H7 (cell line): ENCODE results near the gene RPL7L1. TPM values are rescaled to one million over a fixed set of nuclear protein-coding genes. Genes with fewer than 3 reads are reported as not detected.
"Not testable (repeated sequence)": the region's sequence is repeated elsewhere in the genome, so short reads cannot be mapped to it uniquely, and the experiment has no call there.

Experiments used
- DNase-seq: peaks from one replicate; pipeline ENCODE4 v3.0.0; 2012
- H3K27me3 ChIP-seq: 2 replicates; pipeline ENCODE4 v1.6.0; 2011; ENCODE audit warnings: mild to moderate bottlenecking, low read length; ENCODE audit not compliant: control insufficient read depth, insufficient read depth
- H3K36me3 ChIP-seq: replicated peaks from 2 replicates; pipeline ENCODE4 v1.5.1; 2011; ENCODE audit warnings: low read length; ENCODE audit not compliant: control insufficient read depth, insufficient read depth
- H3K4me3 ChIP-seq: 2 replicates; pipeline ENCODE4 v1.5.1; 2011; ENCODE audit warnings: low read depth, mild to moderate bottlenecking, control low read depth, low read length, moderate library complexity; ENCODE audit not compliant: insufficient read depth
- total RNA-seq: library from RNA; depleted of rRNA; stranded (reverse); fragments of >200 nt; shearing (Covaris generic); gene quantifications from 2 replicates; pipeline ENCODE4 v1.2.3, GENCODE V29; 2014

Gene RPL7L1
- total RNA-seq, 1 experiment from 2014 or later, result 114 TPM

DNA sequence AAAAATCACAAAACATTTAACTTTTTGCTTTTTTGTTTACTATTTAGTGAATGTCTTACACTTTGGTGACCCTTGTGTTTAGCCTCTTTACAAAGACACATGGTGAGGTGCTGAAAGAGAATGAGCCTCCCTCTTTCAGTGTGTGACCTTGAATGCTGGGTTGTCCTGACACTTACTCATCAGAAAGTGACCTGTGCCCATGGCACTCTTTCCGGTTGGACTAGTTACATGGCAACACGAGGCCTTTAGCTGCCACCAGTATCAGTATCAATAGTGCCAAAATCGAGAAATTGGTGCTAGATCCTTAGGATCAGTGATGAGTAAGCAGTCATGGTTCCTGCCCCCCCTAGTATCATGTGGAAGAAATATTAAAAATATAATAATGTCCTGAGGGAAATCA lies 1.7 kb upstream of the RPL7L1 start:
- Histone ChIP-seq H3K36me3 (peaks cover 2% of the 10 kb centered on the region), H3K27me3 (no peaks in the 10 kb centered on the region), H3K4me3 (no peak overlapping the region)
- no peak for DNase-seq

GRCh38 chr6:42880240-42880817 lies 913 bp downstream of the RPL7L1 start:
- H3K27me3 ChIP-seq, DNase-seq: not testable (repeated sequence)
- Histone ChIP-seq H3K4me3 (peak overlapping the region; percentile 90), H3K36me3 (peaks cover 24% of the 10 kb centered on the region)

DNA sequence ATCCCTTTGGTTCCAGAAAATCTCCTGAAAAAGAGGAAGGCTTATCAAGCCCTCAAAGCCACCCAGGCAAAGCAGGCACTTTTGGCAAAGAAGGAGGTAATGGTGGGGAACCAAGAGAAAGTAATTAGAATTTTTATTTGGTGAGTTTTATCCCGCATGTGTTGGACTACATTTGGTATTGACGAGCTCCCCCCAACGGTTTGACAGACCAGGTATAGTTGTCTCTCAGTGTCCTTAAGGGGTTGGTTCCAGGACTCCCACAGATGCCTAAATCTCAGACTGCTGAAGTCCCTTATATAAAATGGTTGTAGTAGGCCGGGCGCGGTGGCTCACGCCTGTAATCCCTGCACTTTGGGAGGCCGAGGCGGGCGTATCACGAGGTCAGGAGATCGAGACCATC lies 1.5 kb downstream of the RPL7L1 start:
- peaks cover 29% of the 10 kb centered on the region for H3K36me3 ChIP-seq
- peak overlapping the region; percentile 90 for H3K4me3 ChIP-seq
- not testable (repeated sequence) for DNase-seq, H3K27me3 ChIP-seq

- H3K4me3 ChIP-seq, result no peak overlapping the region
- DNase-seq, result no peak
- H3K36me3 ChIP-seq, result peaks cover 33% of the 10 kb centered on the region
- H3K27me3 ChIP-seq, result no peaks in the 10 kb centered on the region
These were observed 6.3 kb downstream of the RPL7L1 start for GRCh38 chr6:42885702-42886101.

- H3K36me3 ChIP-seq, result peaks cover 28% of the 10 kb centered on the region
- H3K27me3 ChIP-seq, H3K4me3 ChIP-seq, DNase-seq: not testable (repeated sequence)
These were observed 8.8 kb downstream of the RPL7L1 start for GRCh38 chr6:42888201-42888600.

GRCh38 chr6:42889815-42890214 lies 10.4 kb downstream of the RPL7L1 start:
- peak; percentile 45 for DNase-seq
- Histone ChIP-seq H3K27me3 (no peaks in the 10 kb centered on the region), H3K4me3 (peak overlapping the region; percentile 96)

GRCh38 chr6:42890311-42891198 lies 11.1 kb downstream of the RPL7L1 start:
- Histone ChIP-seq H3K36me3 (peaks cover 7% of the 10 kb centered on the region), H3K4me3 (peak overlapping the region; percentile 96)
- DNase-seq, result peak; percentile 93

More at GRCh38 chr6:42889815-42890214, 10.4 kb downstream of the RPL7L1 start:
- peaks cover 13% of the 10 kb centered on the region for H3K36me3 ChIP-seq

DNA sequence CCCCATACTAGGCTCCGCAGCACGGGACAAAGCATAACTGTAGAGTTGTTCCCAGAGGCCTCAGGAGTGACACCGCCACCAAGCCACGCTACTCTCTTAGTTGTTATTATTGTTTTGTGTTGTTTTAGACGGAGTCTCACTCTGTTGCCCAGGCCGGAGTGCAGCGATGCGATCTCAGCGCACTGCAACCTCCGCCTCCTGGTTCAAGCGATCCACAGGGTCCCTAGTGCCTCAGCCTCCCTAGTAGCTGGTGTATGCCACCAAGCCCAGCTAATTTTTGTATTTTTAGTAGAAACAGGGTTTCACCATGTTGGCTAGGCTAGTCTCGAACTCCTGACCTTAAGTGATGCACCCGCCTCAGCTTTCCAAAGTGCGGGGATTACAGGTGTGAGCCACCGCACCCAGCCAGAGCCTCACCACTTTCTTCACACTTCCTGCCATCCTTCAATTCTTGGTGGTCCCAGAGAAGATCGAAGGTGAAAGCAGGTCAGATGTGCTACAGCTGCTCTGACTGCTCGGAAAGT lies 11.8 kb downstream of the RPL7L1 start:
- no peak for DNase-seq
- peak overlapping the region; percentile 96 for H3K4me3 ChIP-seq

More at GRCh38 chr6:42890311-42891198, 11.1 kb downstream of the RPL7L1 start:
- no peaks in the 10 kb centered on the region for H3K27me3 ChIP-seq

DNA sequence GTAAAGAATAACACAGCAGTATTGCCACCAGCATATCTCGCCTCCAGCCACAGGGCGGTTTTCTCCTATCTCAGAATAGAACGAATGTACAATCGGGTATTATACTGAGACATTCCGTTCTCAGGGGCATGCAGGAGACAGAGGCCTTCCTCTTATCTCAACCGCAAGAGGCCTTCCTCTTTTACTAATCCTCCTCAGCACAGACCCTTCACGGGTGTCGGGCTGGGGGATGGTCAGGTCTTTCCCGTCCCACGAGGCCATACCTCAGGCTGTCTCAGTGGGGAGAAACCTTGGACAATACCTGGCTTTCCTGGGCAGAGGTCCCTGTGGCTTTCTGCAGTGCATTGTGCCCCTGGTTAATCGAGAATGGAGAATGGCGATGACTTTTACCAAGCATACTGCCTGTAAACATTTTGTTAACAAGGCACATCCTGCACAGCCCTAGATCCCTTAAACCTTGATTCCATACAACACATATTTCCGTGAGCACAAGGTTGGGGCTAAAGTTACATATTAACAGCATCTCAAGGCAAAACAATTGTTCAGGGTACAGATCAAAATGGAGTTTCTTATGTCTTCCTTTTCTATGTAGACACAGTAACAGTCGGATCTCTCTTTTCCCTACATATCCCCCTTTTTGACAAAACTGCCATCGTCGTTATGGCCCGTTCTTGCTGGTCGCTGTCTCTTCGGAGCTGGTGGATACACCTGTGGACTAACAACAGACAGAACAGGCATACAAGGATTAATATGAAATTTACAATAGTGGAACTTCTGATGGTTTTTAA lies 14.8 kb downstream of the RPL7L1 start:
- DNase-seq, H3K4me3 ChIP-seq, H3K27me3 ChIP-seq, H3K36me3 ChIP-seq: not testable (repeated sequence)

More for the DNA sequence above, 11.8 kb downstream of the RPL7L1 start:
- no peaks in the 10 kb centered on the region for H3K27me3 ChIP-seq
- H3K36me3 ChIP-seq, result peaks cover 2% of the 10 kb centered on the region

GRCh38 chr6:42896178-42896719 lies 16.8 kb downstream of the RPL7L1 start:
- Histone ChIP-seq H3K27me3 (no peaks in the 10 kb centered on the region), H3K4me3 (no peak overlapping the region), H3K36me3 (no peaks in the 10 kb centered on the region)
- no peak for DNase-seq

DNA sequence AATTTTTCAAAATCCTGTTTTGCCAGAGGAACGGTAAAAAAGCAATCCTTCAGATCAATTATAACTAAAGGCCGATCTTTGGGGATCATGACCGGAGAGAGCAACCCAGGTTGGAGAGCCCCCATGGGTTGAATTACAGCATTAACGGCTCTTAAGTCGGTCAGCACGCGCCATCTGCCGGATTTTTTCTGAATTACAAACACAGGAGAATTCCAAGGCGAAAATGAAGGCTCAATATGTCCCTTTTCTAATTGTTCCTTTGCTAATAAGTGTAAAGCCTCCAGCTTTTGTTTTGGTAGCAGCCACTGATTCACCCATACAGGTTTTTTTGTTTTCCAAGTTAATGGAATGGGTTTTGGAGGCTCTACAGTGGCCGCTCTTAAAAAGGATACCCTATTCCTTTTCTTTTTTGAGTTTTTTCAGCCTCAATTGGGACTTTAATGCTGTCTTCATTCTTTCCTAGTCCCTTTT lies 19.5 kb downstream of the RPL7L1 start:
- H3K36me3 ChIP-seq, result no peaks in the 10 kb centered on the region
- peak; percentile 51 for DNase-seq
- no peaks in the 10 kb centered on the region for H3K27me3 ChIP-seq
- H3K4me3 ChIP-seq, result no peak overlapping the region

DNA sequence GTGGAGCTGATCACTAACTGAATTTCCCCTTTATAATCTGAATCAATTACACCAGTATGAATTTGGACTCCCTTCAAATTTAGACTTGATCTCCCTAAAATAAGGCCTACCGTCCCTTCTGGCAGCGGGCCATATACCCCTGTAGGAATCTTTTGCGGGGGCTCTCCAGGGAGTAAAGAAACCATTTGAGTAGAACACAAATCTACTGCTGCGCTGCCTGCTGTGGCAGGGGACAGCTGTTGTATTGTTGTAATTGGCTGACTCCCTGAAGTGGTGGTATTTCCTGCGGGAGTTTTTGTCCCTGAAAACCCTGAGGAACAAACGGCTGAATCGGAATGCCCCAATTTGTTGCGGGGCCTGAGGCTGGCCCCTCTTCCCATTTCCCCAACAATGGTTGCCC lies 20.5 kb downstream of the RPL7L1 start:
- no peak overlapping the region for H3K4me3 ChIP-seq
- no peaks in the 10 kb centered on the region for H3K27me3 ChIP-seq
- no peak for DNase-seq
- no peaks in the 10 kb centered on the region for H3K36me3 ChIP-seq

- H3K36me3 ChIP-seq, result no peaks in the 10 kb centered on the region
- H3K27me3 ChIP-seq, result no peaks in the 10 kb centered on the region
- H3K4me3 ChIP-seq, result no peak overlapping the region
- peak; percentile 55 for DNase-seq
These were observed 22.1 kb downstream of the RPL7L1 start for GRCh38 chr6:42901538-42901957.
